ENCODE measurements around the gene ACSS3. TPM values are rescaled to one million over a fixed set of nuclear protein-coding genes. Genes with fewer than 3 reads are reported as not detected.

The ACSS3 gene
- total RNA-seq, 4 donors from 2014 or later, result 5.0 to 13.6 (median 7.8) TPM

- intact Hi-C loops (cut with DNase I; ENCODE audit: low total_unique reads), result loop anchor here (10.0 kb wide), 1 partner anchor 1155 kb away; the partner anchor contains the start of gene PPP1R12A
- ATAC-seq (no peak), DNase-seq (no peak)
- no peaks in the 10 kb centered on the region for H3K27me3 ChIP-seq
- no peak overlapping the region for H3K4me3 ChIP-seq
- in situ Hi-C loops (cut with MboI; ENCODE audit: low sequenced_read_pairs in 4 of 4), result no loop called here
- H3K4me1 ChIP-seq, result peaks cover 8 to 28% of the 10 kb centered on the region in 2 donors
- TF ChIP-seq CTCF (IDR thresholded peaks at IDR 0.05 in 4 of 5, conservative IDR thresholded peaks at IDR 0.05 in 1 of 5), result no peak
- no peak for TF ChIP-seq POLR2A (IDR thresholded peaks at IDR 0.05)
- no peaks in the 10 kb centered on the region for H3K9me3 ChIP-seq
- H3K27ac ChIP-seq, result peak overlapping the region in 1 of 4 donors; percentile 32
- no peaks in the 10 kb centered on the region for H3K36me3 ChIP-seq
These were observed 11.5 kb downstream of the ACSS3 start for GRCh38 chr12:81089412-81089811.

- ATAC-seq, result no peak
- TF ChIP-seq POLR2A (IDR thresholded peaks at IDR 0.05), result no peak
- no peak for TF ChIP-seq CTCF (IDR thresholded peaks at IDR 0.05 in 4 of 5, conservative IDR thresholded peaks at IDR 0.05 in 1 of 5)
- no peak for DNase-seq
- Histone ChIP-seq H3K4me3 (no peak overlapping the region), H3K27ac (no peak overlapping the region), H3K4me1 (peaks cover 0 to 14% of the 10 kb centered on the region in 2 donors), H3K27me3 (no peaks in the 10 kb centered on the region), H3K9me3 (no peaks in the 10 kb centered on the region), H3K36me3 (no peaks in the 10 kb centered on the region)
- intact Hi-C loops (cut with DNase I; ENCODE audit: low total_unique reads), result no loop called here
- in situ Hi-C loops (cut with MboI; ENCODE audit: low sequenced_read_pairs in 4 of 4), result no loop called here
These were observed 14.2 kb downstream of the ACSS3 start for GRCh38 chr12:81092053-81092452.

GRCh38 chr12:81094718-81095360, 17.0 kb downstream of the ACSS3 start:
- Histone ChIP-seq H3K27ac (peak overlapping the region in 1 of 4 donors; percentile 15), H3K27me3 (no peaks in the 10 kb centered on the region), H3K36me3 (no peaks in the 10 kb centered on the region), H3K4me3 (no peak overlapping the region), H3K4me1 (peaks cover 0 to 9% of the 10 kb centered on the region in 2 donors), H3K9me3 (no peaks in the 10 kb centered on the region)
- ATAC-seq, result no peak
- in situ Hi-C loops (cut with MboI; ENCODE audit: low sequenced_read_pairs in 4 of 4), result no loop called here
- no peak for DNase-seq
- intact Hi-C loops (cut with DNase I; ENCODE audit: low total_unique reads), result no loop called here
- TF ChIP-seq POLR2A (IDR thresholded peaks at IDR 0.05), result no peak
- no peak for TF ChIP-seq CTCF (IDR thresholded peaks at IDR 0.05 in 4 of 5, conservative IDR thresholded peaks at IDR 0.05 in 1 of 5)

GRCh38 chr12:81095501-81096232, 17.8 kb downstream of the ACSS3 start:
- Histone ChIP-seq H3K4me1 (peaks cover 0 to 9% of the 10 kb centered on the region in 2 donors), H3K27me3 (no peaks in the 10 kb centered on the region), H3K9me3 (no peaks in the 10 kb centered on the region), H3K36me3 (no peaks in the 10 kb centered on the region), H3K27ac (peak overlapping the region in 3 of 4 donors; percentile 10 to 50 (median 21)), H3K4me3 (no peak overlapping the region)
- intact Hi-C loops (cut with DNase I; ENCODE audit: low total_unique reads) (no loop called here), in situ Hi-C loops (cut with MboI; ENCODE audit: low sequenced_read_pairs in 4 of 4) (no loop called here)
- DNase-seq (no peak), ATAC-seq (peak; percentile 62 to 77)
- no peak for TF ChIP-seq POLR2A (IDR thresholded peaks at IDR 0.05)

- Histone ChIP-seq H3K9me3 (no peaks in the 10 kb centered on the region), H3K27ac (peak overlapping the region in 2 of 4 donors; percentile 19 to 21), H3K27me3 (no peaks in the 10 kb centered on the region), H3K4me3 (no peak overlapping the region), H3K36me3 (no peaks in the 10 kb centered on the region), H3K4me1 (no peaks in the 10 kb centered on the region)
- in situ Hi-C loops (cut with MboI; ENCODE audit: low sequenced_read_pairs in 4 of 4), result no loop called here
- TF ChIP-seq CTCF (IDR thresholded peaks at IDR 0.05 in 4 of 5, conservative IDR thresholded peaks at IDR 0.05 in 1 of 5) (no peak), POLR2A (IDR thresholded peaks at IDR 0.05) (no peak)
- DNase-seq (no peak), ATAC-seq (peak in 1 of 2 donors; percentile 58)
- intact Hi-C loops (cut with DNase I; ENCODE audit: low total_unique reads), result no loop called here
These were observed 27.8 kb downstream of the ACSS3 start for GRCh38 chr12:81105687-81106086.
